Kidney capillary endothelial cell (primary cell): Measurements from ENCODE around the gene PSD.

Experiments
- DNase-seq: peaks from one replicate; pipeline ENCODE4 v3.0.0-alpha.2; 2018; ENCODE audit warnings: low spot score

PSD gene

DNA sequence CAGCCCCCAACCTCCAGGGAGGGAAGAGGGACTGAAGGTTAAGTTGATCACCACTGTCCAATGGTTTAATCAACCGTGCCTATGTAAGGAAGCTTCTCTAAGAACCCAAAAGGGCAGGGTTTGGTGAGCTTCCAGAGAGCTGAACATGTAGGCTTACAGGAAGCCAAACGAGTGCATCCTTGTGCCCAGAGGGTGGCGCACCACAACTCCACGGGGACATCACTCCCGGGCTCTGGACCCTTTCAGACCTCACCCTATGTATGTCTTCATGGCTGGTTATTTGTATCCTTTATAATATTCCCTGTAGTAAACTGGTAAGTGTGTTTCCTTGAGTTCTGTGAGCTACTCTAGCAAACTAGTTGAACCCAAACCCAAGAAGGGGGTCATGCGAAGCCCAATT, 34.5 kb downstream of the PSD start:
- no peak for DNase-seq

- DNase-seq = no peak
Observed at GRCh38 chr10:102382871-102383270, 35.7 kb downstream of the PSD start.

GRCh38 chr10:102381983-102382382, 36.6 kb downstream of the PSD start:
- DNase-seq = no peak

DNA sequence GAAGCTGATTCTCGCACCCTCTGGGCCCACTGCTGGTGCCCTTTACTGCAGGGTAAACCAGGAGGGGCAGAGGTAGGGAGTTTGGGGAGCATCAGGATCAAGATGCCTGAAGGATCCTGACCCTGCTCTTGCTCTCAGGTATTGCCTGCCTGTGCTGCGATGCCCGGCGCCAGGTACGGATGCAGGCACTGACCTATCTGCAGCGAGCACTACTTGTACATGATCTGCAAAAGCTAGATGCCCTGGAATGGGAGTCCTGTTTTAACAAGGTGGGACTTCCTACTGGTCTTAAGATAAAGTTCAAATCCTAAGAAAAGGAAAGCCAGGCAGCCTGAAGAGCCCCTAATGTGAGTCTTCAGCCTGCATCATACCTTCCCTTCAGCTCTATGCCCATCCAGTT, 39.2 kb downstream of the PSD start:
- DNase-seq = no peak

GRCh38 chr10:102376901-102377300, 41.7 kb downstream of the PSD start:
- DNase-seq = no peak

DNA sequence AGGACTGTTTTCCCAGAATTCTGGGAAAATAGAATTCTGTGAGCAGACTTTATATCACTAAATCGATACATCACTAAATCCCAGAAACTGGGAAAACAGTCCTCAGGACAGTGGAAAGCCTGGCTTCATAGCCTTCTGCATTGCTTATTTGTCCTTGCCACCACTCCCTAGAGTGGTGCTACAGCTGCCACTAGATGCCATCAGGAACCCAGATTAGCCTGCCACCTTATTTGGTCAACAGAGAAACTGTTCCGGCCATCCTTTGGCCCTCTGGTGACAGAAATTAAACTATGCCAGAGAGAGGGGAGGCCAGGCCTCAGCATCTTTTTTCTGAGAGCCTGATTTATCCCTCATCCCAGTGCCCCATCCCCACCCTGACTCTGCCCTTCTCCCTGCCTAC, 42.7 kb downstream of the PSD start:
- DNase-seq = no peak

- no peak for DNase-seq
Observed at GRCh38 chr10:102375250-102375649, 43.3 kb downstream of the PSD start.

DNA sequence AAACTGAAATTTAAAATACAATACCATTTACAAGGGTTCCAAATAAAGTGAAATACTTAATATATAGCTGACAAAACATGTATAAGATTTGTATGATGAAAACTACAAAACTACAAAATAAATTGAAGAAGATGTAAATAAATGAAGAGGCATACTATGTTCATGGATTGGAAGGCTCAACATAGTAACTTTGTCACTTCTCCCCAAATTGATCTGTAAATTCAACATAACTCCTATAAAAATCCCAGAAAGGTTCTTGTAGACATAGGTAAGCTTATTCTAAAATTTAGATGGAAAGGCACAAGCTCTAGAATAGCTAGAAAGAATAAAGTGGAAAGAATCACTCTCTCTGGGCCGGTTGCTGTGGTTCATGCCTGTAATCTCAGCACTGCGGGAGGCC, 47.3 kb downstream of the PSD start:
- no peak for DNase-seq

- no peak for DNase-seq
Observed at GRCh38 chr10:102368077-102368476, 50.5 kb downstream of the PSD start.

- no peak for DNase-seq
Observed at GRCh38 chr10:102367441-102367840, 51.1 kb downstream of the PSD start.

DNA sequence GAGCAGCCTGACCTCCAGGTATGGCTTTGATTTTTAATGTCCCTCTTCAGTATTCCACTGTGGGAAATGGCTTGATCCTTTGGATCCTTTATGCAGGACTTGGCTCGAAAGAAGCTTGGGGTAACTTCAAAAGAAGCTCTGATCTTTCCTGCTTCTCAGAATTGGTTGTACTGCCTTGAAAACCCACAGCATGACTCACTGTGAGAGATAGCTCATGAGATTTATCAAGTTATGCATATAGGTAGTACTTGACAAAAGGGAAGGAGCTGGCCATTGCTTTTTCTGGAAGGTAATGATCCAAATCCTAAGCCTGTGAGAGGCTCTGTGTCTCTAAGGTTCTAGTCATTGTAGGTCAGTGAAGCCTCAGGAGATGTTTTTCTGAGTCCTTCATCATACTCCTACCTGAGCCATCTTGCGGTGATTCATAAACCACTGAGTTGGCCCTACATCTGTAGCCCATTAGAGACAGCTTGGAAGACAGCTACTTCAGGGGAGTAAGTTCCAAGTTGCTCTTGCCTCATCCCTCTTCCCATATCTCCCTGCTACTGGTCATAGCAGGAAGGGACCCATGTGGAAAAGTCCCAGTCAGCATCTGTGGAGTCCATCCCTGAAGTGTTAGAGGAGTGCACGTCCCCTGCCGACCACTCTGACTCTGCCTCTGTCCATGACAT, 59.7 kb downstream of the PSD start:
- DNase-seq = no peak

DNA sequence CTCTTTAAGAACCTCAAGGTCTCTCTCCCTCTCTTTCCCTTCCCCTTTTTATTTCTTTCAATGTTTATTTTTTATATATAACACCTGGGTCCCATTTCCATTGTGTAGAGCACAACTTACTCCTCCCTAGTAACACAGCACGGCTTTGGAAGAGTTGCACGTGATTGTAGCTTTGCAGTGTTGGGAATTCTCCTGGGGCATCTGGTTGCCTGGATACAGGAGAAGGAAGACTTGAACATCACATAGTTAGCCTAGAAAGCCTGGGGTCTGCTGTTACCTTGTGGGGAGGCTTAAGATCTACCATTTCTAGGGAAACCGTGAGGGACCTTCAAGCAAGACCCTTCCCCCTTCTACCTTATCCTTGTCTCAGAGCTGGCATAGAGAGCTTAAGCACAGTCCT, 64.1 kb downstream of the PSD start:
- no peak for DNase-seq
